HUDEP-2 (cell line): ENCODE results near the gene TRIM39.
"Not testable (repeated sequence)": the region's sequence is repeated elsewhere in the genome, so short reads cannot be mapped to it uniquely, and the experiment has no call there.

ENCODE experiments used
- DNase-seq, 76 experiments: peaks; one replicate each; lab custom pipeline; 2025; ENCODE audit not compliant: unreplicated experiment in 76 of 76; lab: John Stamatoyannopoulos, UW

The TRIM39 gene

DNA sequence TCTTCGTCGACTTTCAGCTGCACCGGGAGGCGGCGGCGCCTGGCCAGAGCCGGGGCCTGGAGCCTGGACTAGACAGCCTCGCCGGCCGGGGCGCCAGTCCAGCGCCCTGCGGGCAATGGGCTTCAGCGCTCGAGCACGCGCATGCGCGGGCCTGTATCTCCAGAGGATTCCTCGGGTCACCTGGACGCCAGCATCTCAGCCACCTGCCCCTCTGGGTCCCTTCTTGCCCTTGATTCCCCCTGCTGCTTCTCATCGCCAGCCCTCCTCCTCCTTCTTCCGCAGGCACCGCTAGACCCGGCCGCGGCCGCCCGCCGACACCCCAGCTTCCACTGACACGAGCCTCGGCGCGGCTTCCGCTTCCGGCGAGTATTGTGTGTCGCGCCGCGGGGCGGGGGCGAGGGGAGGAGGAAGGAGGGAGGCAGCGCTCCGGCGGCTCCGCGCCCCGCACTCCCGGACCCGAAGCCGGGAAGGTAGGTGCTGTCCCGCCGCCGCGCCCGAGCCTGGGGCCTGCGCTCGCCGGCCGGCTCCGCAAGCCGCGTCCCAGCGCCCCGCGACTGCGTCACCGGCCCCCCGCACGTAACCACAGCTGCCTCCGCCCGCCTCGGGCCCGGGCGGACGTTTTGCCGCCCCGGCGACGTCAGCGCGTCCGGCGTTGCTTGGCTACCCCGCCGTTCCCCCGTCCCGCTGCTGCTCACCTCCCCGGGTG is at the start of gene TRIM39:
Gene TRIM39, plus strand, starts transcription at position 402 of the 706 bp plus-strand sequence. CDS start 2,391 bp downstream, outside the sequence.
- peak in 73 of 76 experiments; percentile 25 to 99 (median 76) for DNase-seq

DNA sequence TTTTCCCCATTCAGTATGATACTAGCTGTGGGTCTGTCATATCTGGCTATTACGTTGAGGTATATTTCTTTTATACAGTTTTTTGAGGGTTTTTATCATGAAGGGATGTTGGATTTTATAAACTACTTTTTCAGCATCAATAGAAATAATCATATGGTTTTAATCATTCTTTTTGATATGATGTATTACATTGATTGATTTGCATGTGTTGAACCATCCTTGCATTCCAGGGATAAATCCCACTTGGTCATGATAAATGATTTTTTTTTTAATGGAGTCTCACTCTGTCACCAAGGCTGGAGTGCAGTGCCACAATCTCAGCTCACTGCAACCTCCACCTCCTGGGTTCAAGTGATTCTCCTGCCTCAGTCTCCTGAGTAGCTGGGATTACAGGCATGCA is 45.7 kb upstream of the TRIM39 start:
- not testable (repeated sequence) for DNase-seq

DNA sequence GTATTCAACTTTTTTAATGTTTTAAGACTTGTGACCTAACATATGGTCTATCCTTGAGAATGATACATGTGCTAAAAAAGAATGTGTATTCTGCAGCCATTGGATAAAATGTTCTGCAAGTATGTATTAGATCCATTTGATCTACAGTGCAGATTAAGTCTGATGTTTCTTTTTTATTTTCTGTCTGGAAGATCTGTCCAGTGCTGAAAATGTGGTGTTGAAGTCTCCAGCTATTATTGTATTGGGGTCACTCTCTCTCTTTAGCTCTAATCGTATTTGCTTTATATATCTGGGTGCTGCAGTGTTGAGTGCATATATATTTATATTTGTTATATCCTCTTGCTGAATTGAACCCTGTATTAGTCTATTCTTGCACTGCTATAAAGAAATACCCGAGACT is 44.2 kb upstream of the TRIM39 start:
- no peak for DNase-seq

DNA sequence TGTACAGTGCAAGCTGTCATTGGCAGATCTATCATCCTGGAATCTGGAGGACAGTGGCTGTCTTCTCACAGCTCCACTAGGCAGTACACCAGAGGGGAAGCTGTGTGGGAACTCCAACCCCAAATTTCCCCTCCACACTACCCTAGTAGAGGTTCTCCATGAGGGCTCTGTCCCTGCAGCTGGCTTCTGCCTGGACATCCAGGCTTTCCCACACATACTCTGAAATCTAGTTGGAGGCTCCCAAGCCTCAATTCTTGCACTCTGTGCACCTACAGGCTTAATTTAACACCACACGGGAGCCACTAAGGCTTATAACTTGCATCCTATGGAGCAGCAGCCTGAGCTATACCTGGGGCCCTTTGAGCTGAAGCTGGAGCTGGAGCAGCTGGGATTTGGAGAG is 43.0 kb upstream of the TRIM39 start:
- no peak for DNase-seq

DNA sequence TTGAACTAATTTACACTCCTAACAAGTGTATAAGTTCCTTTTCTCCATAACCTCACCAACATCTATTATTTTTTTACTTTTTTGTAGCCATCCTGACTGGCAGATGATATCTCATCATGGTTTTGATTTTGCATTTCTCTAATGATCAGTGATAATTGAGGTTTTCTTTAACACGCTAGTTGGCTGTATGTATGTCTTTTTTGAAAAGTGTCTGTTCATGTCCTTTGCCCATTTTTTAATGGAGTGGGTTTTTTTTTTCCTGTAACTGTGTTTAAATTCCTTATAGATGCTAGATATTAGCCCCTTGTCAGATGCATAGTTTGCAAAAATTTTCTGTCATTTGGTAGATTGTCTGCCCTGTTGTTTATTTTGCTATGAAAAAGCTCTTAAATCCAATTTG is 39.6 kb upstream of the TRIM39 start:
- DNase-seq: no peak

DNA sequence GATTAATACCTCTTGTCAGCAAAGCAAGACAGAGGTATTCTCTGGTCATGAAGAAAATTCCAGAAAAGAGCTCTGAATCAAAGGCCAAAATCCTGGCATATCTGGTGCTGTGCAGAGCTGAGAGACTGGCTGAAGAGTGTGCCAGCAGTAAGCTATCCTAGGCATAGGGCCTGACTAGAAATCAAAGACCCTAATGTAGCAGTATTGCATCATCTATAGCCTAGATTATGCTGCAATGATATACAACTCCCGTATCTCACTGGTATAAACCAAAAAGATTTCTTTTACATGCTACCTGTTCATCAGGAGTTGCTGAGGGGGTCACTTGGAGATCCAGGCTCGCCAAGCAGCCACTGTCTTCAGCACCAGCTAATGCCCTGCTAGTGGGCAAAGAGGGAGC is 30.9 kb upstream of the TRIM39 start:
- no peak for DNase-seq

DNA sequence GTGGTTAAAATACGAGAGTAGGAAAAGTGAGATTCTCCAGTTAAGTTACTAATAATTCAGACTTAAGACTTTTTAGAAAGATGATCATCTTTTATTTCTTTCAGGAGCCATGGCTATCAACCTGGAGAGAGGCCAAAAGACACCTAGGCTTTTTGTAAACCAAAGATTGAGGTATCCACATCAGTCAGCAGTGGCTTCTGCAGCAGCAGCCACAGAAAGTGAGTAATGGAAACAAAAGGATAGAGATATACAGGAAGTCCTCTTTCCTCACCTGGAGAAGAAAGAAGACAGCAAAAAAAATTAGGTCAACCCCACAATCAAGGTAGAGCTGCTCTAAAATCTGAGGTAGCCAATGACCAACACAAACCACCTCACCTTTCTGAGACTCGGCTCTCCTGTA is 22.7 kb upstream of the TRIM39 start:
- DNase-seq: no peak

DNA sequence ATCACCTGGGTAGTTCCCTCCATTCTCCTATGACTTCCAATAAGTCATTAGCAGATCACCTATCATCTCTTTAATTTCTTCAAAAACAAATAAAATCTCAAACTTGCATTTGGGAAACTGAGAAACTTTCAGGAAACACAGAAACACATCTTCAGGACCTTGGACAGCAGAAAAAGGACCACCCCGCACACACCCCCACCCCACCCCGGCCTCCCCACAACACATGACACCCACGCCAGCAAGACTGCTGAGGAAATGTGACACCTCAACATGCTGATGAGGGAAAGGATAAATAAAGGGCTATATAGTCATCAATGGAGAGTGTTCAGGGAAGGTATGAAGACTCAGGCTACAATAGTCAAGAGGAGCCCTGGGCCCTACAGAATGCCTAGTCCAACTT is 15.6 kb upstream of the TRIM39 start:
- no peak for DNase-seq

DNA sequence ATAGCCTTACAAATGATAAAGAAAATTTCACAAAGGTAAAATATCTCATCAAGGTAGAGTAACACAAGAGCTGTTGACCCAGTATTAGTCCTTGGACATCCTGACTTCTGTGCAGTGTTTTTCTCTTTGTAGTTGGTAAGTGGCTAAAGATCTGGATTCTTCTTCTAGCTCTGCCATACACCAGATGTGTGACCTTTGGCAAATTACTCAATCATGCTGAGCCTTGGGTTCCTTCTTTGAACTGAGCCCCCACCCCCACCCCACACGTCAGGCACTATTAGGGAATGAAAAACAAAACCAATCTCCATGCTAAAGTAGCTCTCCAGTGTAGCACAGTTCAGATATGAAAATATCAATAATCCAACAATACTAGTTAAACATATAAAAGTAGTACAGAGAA is 15.1 kb upstream of the TRIM39 start:
- DNase-seq: no peak

DNA sequence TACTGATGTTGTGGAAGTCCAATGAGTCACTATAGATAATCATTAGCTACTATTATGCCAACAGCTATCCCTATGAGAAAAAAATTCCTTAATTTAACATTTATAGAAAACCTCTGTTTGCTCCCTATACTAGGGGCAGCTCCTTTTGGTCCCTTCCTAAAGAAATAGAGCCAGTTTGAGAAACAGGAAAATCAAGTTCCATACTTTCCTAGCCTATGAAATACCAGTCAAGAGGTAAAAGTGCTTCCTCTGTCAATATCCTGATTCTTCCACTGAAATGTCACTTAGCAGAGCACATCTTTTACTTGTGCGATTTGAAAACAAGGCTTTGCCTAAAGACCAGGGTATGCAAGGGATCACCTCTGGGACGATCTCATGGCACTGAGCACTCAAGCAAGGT is 14.5 kb upstream of the TRIM39 start:
- DNase-seq: no peak

DNA sequence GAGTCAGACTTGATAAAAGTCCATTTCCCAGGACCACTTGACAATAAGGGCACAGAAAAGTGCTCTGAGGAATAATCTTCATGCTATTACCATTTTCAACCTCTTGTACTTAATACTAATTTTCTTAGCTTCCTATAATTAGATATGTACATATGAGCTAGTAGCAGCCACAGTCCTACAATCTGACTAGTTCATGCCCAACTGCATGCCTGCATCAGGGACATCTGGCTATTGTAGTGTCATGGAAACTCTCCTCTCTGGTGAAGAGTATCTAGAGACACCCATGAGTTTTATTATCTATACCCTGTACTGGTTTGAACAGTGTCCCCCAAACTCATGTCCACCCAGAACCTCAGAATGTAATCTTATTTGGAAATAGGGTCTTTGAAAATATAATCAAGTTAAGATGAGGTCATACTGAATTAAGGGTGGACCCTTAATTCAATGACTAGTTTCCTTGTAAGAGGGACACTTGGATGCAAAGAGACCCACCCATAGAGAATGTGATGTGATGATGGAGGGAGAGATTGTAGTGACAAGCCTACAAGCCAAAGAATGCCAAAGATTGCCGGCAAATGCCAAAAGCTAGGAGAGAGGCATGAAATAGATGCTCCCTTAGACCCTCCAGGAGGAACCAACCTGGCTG is 13.9 kb upstream of the TRIM39 start:
- DNase-seq: no peak

DNA sequence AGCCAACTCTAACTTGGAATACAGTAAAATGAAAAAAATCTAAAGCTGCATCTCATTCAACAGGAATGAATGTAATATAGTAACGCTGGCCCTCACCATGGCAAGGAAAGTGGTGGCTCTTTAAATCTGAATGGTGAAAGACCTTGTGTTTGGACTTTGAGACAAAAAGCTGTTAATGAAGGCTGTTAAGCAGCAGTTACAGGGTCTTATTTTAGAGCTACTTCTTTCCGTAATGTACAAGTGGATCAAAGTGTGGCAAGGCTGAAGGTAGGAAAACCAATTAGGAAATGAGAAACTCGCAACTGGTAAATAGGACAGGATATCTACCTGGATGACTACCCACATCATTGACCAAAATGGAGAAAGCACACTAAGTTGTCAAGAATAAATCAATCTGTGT is 11.6 kb upstream of the TRIM39 start:
- DNase-seq: no peak

DNA sequence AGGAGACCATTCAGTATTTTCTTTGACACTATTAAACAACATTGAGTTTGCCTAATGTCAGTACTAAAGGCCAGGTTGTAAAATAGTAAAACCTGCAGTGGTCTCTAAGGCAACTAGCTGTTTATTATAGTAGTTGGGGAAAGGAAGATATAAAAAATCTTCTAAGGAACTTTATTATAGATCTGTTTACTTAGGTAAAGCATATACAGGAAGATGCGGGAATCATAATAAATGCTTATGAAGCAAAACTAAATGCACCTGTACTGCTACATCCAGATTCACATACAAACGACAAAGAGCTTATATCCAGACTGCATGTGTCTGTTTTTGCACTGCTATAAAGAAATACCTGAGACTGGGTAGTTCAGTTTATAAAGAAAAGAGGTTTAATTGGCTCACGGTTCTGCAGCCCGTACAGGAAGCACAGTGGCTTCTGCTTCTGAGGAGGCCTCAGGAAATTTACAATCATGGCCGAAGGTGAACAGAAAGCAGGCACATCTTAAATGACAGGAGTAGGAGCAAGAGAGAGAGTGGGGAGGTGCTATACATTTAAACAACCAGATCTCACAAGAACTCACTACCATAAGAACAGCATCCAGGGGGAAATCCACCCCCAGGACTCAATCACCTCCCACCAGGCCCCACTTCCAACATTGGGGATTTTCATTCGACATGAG is 8.7 kb upstream of the TRIM39 start:
- DNase-seq: no peak

DNA sequence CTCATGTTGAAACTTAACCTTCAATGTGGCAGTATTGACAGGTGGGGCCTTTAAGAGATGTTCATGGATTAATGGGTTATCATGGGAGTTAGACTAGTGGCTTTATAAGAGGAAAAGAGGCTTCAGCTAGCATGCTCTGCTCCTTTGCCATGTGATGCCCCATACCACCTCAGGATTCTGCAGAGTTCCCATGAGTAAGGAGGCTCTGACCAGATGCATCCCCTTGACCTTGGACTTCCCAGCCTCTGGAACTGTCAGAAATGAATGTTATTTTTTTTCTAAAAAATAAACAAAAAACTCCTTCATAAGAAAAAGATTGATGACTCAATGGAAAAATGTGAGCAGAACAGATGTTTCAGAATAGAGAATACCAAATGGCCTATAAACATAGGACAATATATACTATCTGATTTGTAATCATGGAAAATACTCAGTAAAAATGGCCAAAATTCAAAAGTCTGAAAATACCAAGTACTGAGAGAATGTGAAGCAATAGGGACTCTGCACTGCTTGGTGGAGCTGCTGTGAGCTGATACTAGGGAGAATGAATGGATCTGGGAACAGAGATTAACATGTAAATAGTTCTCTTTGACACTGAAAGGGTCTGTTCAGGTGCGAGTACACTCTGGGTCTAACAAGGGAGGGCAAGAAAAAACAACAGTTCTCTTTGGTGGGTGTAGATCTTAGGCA is 7.4 kb upstream of the TRIM39 start:
- DNase-seq: no peak

DNA sequence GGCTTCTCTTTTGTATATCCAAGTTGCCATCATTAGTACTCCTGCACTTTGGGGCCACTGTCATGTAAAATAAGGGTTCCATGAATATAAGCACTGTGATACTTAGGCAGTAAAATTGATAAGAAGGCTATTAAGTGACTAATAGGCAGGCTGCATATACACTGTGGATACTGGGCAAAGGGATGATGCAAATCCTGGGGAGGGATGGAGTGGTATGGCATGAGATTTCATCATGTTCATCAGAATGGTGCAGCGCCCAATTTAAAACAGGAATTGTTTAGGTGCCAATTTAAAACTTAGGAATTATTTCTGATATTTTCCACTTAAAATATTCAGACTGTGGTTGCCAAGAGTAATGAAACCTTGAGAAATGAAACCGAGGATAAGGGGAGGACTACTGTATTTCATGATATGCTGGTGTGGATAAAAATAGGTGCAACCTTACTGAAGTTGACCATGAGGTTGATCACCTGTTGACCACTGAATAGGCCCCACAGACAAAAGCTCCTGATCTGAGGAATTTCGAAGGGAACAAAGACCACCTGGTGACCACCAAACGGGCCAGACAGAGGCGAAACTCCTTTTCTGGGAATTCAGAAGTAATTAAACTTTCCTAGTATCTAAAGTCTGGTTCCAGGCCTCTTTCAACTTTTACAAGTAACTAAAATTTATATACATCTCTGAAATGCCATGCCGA is 4.9 kb upstream of the TRIM39 start:
- no peak for DNase-seq

DNA sequence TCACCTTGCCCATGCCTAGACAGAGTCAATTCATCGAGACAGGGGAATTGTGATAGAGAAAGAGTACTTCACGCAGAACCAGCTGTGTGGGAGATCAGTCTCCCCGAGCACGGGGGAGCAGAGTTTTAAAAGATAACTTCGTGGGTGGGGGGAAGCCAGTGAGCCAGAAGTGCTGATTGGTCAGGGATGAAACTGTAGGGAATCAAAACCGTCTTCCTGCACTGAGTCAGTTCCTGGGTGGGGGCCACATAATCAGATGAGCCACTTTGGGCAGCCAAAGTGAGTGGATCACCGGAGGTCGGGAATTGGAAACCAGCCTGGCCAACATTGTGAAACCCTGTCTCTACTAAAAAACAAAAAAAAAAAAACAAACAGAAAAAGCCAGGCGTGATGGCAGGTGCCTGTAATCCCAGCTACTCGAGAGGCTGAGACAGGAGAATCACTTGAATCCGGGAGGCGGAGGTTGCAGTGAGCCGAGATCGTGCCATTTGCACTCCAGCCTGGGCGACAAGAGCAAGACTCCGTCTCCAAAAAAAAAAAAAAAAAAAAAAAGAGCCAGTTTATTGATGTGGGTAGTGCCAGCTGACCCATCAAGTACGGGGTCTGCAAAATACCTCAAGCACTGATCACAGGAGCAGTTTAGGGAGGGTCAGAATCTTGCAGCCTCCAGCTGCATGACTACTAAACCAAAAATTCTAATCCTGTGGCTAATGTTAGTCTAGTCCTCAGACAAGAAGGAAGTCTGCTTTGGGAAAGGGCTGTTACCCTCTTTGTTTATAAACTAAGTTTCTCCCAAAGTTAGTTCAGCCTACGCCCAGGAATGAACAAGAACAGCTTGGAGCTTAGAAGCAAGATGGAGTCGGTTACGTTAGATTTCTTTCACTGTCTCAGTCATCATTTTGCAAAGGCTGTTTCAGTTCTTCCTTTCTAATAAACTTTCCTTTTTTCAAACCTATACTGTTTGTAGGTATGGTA is 3.9 kb upstream of the TRIM39 start:
- peak in 11 of 76 experiments; percentile 13 to 39 (median 26) for DNase-seq

DNA sequence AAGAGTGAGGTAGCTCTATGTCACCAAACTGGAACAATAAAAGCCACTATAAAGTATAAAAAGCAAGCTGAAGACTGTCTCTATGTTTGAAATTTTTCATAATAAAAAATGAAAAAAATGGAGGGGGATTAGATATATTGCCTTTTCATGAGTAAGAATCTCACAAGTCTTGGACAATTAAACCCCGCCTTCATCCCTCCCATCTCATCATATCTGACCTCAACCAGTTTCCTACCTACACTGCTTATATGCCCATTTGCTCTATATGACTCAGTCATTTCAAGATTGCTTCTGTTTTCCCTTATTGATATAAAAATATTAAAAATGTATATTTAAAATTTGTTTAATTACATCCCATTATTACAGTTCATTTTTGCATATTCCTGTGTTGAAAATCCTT is 2.9 kb upstream of the TRIM39 start:
- peak in 17 of 76 experiments; percentile 5 to 55 (median 22) for DNase-seq

DNA sequence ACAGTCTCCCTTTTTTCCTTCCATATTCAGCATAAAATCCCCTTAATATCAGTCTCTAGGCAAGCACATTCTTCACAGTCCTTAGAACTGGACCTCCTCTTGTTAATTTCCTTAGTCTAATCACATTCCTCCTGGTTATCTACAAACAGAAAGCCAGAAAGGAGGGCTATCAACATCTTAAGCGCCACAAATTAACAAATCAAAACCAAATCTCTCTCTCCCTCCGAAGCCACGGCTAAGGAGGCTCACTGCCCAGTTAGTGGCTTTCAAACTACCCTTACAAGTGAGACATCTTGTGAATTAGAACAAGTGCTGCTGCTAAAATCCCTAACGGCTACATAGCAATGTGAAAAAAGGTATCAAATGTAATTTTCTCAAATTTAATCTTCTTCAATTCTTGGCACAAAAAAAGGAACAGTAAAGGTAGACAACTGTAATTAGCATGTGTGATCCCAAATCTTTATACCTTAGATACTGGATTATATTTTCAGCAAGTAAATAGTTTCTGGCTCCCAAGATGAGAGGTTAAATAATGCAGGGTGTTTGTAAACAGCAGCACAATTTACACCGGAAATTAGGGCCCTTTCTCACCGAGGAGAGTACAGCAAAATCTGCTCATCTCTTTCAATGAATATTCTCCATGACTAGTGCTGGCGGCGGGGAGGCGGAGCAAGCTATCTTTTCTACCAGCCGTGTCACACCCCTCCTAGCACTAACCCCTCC is 1.4 kb upstream of the TRIM39 start:
- peak in 52 of 76 experiments; percentile 19 to 84 (median 71) for DNase-seq
